ENCODE data around the gene NOTUM.

Gene NOTUM

GRCh38 chr17:81961087-81961511 lies at the start of gene NOTUM:
NOTUM (minus strand) TSS chr17:81961187; CDS start chr17:81960909, 278 bp downstream.
- DNase-seq, result peak in 1 of 2 experiments; percentile 46

DNA sequence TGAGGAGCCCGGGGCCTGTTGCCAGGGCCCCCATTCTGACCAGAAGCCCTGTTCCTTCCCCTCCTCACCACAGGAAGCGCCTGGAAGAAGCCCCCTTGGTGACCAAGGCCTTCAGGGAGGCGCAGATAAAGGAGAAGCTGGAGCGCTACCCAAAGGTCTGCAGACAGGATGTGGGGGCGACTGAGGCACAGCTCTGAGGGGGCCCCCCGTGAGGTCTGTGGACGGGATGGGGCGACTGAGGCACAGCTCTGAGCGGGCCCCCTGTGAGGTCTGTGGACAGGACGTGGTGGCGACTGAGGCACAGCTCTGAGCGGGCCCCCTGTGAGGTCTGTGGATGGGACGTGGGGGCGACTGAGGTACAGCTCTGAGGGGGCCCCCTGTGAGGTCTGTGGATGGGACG lies 48.4 kb upstream of the NOTUM start:
- DNase-seq, result no peak

DNA sequence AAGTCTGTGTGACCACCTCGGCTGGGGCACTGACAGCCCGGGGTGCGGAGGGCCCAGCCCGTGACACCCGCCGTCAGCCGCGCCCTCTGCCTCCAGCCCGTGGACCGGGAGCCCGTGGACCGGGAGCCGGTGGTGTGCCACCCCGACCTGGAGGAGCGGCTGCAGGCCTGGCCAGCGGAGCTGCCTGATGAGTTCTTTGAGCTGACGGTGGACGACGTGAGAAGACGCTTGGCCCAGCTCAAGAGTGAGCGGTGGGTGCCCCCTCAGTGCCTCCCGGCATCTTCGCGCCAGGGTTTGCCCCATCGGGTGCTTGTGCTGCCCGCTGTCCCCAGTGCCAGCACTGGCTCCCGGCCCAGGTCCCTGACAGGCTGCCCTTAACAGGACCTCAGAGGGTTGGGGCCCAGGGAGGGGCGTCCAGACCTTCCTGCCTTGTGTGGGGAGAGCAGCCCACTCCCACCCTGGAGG lies 48.0 kb upstream of the NOTUM start:
- no peak for DNase-seq

- DNase-seq, result no peak
Measured at GRCh38 chr17:82008258-82008940, 47.4 kb upstream of the NOTUM start.

DNA sequence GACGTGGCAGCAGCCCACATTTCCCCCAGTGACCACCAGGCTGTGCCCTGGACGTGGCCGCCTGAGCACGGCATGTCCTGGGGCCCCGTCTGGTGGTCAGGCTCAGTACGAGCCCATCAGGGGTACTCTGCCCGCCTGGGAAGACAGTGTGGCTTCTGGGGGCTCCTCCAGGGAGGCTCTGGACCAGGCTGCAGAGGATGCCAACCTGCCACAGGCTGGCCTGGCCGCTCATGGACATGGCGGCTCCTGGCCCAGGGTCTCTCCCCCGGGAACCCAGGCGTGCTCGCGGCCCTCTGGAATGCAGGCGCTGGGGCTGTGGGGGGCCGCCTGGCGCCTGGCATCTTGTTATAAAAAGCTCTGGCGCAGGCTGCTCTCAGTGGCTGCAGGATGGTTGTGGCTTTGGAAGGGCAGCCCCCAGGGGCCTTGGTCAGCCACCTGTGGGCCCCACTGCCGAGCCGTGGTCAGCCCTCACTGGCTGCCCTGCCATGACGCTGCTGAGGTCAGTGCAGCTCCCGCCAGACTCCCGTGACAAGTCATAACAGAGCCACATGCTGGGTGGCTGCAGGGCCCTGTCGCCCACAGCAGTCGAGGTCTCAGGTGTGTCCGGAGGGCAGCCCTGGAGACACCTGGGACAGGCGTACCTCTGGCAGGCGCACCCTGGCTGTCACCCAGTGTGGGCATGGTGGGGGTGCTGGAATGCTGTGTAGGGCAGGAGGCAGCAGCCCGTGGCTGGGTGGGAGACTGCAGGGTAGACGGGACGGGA lies 46.7 kb upstream of the NOTUM start:
- no peak for DNase-seq

DNA sequence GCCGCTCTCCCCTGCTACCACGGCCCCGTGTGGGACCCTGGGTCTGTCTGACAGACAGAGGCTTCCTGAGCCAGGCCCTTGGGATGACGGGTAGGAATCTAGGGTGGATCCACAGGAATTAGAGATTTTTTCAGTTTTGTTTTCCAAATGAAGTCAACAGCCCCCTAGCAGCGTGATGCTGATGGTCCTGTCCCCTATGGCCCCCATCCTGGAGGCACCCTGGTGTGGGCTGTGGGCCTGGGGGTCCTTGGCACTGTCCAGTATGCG lies 46.2 kb upstream of the NOTUM start:
- no peak for DNase-seq

GRCh38 chr17:82006468-82007227 lies 45.7 kb upstream of the NOTUM start:
- DNase-seq, result no peak

GRCh38 chr17:82005701-82006348 lies 44.8 kb upstream of the NOTUM start:
- no peak for DNase-seq

DNA sequence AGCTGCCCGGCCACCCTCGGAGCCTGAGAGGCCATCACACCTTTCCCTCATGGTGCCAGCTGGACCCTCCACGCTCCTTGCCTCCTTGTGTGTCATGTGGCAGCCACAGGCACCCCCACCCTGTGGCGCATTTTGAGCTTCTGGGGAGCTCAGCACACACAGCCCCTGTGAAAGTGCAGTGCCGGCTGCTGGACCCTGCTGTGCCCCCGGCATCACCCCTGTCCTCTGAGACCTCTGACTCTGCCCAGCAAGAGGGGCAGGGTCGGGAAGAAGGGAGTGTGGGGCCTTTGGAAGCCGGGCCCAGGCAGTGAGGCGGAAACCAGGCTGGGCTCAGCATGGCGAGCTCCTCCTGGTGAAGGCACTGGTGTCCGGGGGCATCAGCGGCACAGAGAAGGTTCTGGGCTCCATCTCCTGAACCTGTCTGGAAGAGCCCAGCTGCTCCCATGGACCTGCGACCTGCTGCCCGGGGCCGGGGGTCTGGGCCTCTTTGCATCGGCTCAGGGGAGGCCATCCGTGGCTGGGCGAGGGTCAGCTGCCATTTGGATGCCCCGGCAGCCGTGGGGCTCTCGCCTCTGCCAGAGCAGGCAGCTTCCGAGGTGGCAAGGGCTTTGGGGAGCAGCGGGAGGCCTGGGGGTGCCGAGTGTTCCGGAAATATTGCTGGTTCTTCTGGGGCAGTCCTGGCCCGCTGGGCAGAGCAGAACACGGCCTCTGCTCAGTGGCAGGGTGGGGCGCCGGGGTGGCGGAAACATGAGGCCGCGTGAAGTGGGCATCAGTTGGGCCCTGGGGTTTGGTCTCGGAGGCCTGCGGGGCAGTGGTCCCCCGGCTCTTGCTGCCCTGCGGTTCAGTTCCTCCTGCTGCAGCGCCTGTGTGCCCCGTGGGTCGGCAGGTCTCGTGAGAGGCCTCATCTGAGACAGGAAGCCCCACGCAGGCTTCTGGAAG lies 43.8 kb upstream of the NOTUM start:
- DNase-seq, result no peak

DNA sequence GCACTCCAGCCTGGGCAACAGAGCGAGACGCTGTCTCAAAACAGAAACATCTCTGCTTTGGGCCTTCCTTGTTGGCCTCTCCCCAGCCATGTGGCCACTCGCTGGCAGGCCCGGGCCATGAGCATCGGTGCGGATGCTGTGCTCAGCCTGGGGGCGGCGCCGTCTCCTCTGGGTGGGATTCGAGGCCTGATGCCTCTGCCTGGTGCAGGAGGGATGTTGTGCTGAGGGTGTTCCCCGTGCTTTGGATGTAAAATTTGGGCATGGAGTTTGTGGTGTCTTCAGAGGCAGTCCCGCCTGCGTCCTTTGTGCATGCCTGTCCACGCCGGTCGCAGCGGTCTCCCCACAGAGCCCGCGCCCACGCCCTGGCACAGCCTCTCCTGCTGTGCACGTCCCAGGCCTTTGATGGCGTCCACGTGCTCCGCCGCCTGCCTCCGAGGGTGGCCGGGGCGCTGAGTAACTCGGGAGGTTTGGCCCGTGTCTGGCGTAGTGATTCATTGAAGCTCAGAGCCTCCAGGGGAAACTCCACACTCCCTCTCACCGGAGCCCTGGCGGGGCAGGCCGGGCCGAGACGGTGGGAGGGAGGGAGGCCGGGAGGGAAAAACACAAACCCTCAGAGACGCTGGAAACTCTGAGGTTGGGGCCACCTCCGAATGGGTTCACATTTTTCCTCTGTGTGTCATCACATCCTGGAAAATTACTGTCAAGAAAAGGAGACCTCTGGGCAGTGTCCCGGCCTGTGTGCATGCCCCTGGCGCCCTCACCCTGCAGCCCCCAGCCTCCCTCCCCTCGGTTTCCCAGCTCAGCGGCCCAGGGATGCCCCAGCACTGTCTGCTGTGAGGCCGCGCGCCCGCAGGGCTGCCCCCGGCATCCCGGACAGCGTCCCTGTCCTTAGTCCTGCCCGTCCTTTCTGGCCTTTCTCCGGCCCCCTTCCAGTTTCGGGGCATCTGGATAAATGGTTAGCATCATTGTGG lies 42.7 kb upstream of the NOTUM start:
- DNase-seq, result no peak

- DNase-seq, result no peak
Measured at GRCh38 chr17:82001571-82002056, 40.6 kb upstream of the NOTUM start.

GRCh38 chr17:82000803-82001570 lies 40.0 kb upstream of the NOTUM start:
- no peak for DNase-seq

DNA sequence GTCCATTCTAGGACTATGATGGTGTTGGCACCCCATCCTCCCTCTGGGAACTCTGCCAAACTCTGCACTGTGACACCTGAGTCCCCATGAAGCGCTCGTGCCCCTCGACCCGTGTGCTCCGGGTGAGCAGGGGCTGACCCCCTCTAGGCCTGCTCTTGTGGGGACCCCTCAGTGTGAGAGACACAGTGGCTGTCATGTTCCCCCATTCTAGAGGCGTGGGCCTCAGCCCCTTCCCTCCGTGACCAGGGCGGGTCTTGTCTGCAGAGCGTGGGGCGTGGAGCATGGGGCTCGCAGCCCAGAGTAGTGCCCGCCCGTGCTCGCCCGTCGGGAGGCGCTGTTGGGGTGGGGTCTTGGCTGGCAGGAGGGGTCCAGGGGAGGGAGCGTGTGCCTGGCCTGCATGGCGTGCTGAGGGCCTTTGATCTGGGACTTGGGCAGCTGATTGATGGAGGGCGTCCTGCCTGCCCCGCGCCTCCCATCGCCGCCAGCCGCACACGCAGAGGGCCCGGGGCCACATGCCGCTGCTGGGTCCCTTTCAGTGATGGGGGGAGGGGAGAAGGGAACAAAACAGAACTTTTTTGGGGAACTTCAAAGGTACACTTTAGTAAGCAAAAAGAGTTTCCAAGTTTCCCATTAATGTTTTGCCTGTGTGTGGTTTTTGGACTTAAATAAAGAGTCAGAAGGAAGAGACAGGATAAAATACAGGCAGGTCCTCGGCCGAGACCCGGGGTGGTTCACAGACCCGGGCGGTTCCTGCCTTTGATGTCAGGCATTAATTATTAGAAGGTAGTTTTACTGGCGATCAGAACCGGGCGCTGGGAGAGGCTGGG lies 39.2 kb upstream of the NOTUM start:
- no peak for DNase-seq

- no peak for DNase-seq
Measured at GRCh38 chr17:81999587-81999975, 38.6 kb upstream of the NOTUM start.

- DNase-seq, result no peak
Measured at GRCh38 chr17:81998691-81999438, 37.9 kb upstream of the NOTUM start.

DNA sequence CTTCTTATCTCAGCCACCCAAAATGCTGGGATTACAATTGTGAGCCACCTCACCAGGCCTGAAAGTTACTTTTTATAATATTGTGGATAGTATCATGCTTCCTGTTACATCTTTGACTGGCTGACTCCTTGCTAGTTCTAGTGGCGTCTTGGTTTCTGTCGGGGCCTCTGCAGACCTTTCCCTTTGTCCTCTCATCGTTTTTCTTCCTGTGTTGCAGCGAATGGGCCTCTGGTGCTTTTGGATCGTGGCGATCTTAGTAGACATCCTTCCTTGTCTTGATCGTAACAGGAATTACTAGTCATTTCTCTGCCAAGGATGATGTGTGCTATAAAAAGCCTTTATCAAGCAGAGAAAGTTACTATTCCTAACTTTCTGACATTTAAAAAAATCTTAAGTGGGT lies 37.2 kb upstream of the NOTUM start:
- no peak for DNase-seq

DNA sequence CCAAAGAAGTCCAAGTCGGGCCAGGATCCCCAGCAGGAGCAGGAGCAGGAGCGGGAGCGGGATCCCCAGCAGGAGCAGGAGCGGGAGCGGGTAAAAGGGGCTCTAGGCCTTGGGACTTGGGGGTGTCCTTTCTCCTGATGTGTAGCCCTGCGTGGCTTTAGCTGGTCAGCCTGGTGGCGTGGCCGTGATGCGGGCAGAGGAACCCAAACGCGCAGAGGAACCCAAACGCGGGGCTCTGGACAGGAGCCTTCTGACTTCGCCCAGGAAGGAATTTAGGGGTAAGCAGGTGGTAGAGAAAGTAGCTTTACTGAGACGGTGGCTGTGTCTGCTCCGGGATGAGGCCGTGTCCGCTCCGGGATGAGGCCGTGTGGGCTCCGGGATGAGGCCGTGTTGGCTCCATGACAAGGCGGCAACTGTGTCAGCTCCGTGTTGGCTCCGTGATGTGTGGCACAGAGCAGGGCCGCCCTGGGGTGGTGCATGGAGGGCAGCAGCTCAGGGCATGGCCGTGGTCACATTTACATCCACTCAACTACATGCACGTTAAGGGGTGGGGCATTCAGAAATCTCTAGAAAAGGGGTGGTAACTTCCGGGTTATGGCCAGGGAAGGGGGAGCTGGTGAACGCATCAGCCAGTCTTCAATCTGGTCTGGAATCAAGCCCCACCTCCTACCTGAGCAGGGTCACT lies 35.9 kb upstream of the NOTUM start:
- no peak for DNase-seq

All from NCI-H526 (cell line).